ENCODE measurements around the gene KAZALD1.

KAZALD1 gene

DNA sequence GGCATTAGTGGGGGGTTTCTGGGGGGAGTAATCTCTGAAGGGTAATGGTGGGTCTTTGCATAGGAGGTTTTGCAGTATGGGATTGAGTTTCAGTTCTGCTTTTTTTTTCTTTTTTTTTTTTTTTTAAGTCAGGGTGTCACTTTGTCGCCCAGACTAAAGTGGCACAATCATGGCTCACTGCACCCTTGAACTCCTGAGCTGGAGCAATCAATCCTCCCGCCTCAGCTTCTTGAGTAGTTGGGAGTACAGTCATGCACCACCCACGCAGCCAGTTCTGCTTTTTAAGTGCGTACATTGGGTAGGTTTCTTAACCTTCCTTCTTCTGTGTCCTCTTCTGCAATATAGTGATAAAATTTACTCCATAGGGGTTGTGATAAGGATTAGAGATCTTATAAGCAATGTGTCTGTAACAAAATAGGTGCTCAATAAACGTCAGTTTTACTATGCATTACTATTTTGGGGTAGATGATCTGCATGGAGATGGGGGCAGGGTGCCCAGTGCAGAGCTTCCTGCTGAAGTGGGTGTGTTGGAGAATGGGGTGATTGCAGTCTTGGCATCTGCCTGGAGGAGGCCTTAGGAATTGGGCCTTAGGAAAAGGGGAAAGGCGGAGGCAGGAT lies 9.6 kb downstream of the KAZALD1 start:
- TF ChIP-seq ZBTB7A (IDR thresholded peaks at IDR 0.05; ENCODE audit: low read depth), result no peak
- TF ChIP-seq TEAD4 (IDR thresholded peaks at IDR 0.05), result no peak
- TF ChIP-seq, protein P1, sequence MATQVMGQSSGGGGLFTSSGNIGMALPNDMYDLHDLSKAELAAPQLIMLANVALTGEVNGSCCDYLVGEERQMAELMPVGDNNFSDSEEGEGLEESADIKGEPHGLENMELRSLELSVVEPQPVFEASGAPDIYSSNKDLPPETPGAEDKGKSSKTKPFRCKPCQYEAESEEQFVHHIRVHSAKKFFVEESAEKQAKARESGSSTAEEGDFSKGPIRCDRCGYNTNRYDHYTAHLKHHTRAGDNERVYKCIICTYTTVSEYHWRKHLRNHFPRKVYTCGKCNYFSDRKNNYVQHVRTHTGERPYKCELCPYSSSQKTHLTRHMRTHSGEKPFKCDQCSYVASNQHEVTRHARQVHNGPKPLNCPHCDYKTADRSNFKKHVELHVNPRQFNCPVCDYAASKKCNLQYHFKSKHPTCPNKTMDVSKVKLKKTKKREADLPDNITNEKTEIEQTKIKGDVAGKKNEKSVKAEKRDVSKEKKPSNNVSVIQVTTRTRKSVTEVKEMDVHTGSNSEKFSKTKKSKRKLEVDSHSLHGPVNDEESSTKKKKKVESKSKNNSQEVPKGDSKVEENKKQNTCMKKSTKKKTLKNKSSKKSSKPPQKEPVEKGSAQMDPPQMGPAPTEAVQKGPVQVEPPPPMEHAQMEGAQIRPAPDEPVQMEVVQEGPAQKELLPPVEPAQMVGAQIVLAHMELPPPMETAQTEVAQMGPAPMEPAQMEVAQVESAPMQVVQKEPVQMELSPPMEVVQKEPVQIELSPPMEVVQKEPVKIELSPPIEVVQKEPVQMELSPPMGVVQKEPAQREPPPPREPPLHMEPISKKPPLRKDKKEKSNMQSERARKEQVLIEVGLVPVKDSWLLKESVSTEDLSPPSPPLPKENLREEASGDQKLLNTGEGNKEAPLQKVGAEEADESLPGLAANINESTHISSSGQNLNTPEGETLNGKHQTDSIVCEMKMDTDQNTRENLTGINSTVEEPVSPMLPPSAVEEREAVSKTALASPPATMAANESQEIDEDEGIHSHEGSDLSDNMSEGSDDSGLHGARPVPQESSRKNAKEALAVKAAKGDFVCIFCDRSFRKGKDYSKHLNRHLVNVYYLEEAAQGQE (IDR thresholded peaks at IDR 0.05; ENCODE audit: low read depth), result no peak
- no peak for TF ChIP-seq RAD21 (IDR thresholded peaks at IDR 0.05; ENCODE audit: low read depth)
- TF ChIP-seq FOXM1 (IDR thresholded peaks at IDR 0.05; ENCODE audit: borderline replicate concordance, low read depth), result no peak
- TF ChIP-seq, protein P2, sequence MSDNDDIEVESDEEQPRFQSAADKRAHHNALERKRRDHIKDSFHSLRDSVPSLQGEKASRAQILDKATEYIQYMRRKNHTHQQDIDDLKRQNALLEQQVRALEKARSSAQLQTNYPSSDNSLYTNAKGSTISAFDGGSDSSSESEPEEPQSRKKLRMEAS (IDR thresholded peaks at IDR 0.05), result no peak
- no peak for TF ChIP-seq CEBPB (IDR thresholded peaks at IDR 0.05)
- TF ChIP-seq TCF12 (IDR thresholded peaks at IDR 0.05; ENCODE audit: low read depth), result no peak
- no peak for TF ChIP-seq TAF1 (IDR thresholded peaks at IDR 0.05; ENCODE audit: low read depth)
- no peak for TF ChIP-seq EGR1 (IDR thresholded peaks at IDR 0.05)
- no peak for TF ChIP-seq NFIC (IDR thresholded peaks at IDR 0.05)
- no peak for TF ChIP-seq YY1 (IDR thresholded peaks at IDR 0.05; ENCODE audit: low read depth)
- no peak for TF ChIP-seq EP300 (IDR thresholded peaks at IDR 0.05; ENCODE audit: borderline replicate concordance)
- TF ChIP-seq CREB1 (IDR thresholded peaks at IDR 0.05; ENCODE audit: low read depth), result no peak
- TF ChIP-seq, protein P3, sequence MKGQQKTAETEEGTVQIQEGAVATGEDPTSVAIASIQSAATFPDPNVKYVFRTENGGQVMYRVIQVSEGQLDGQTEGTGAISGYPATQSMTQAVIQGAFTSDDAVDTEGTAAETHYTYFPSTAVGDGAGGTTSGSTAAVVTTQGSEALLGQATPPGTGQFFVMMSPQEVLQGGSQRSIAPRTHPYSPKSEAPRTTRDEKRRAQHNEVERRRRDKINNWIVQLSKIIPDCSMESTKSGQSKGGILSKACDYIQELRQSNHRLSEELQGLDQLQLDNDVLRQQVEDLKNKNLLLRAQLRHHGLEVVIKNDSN (IDR thresholded peaks at IDR 0.05), result no peak

DNA sequence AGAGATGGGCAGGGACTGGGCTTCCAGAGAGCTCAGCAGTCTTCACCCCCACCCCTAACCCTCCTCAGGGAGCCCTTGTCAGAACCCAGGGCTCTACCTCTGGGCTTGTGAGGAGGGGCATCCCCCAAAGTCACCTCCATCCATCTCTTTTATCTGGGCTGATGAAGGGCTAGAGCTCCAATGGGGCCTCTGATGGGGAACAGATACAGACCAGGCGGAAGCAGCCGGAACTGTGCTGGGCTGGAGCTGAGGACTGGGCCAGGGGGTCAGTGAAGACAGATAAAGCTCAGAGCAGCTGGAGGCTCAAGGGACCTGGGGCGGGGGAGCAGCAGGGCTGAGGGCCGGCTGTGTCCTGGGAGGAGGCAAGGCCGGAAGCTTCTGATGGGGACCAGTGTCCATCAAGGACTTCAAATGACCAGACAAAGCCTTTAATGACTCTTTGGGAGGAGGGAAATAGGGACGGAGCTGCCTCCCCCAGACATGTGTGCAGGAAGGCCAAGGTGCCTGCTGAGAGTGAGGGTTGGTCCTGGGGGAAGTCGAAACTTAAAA lies 10.2 kb downstream of the KAZALD1 start:
- no peak for TF ChIP-seq ZBTB7A (IDR thresholded peaks at IDR 0.05; ENCODE audit: low read depth)
- TF ChIP-seq, protein P3 (IDR thresholded peaks at IDR 0.05), result no peak
- no peak for TF ChIP-seq CEBPB (IDR thresholded peaks at IDR 0.05)
- TF ChIP-seq, protein P1 (IDR thresholded peaks at IDR 0.05; ENCODE audit: low read depth), result no peak
- no peak for TF ChIP-seq EP300 (IDR thresholded peaks at IDR 0.05; ENCODE audit: borderline replicate concordance)
- TF ChIP-seq, protein P2 (IDR thresholded peaks at IDR 0.05), result no peak

DNA sequence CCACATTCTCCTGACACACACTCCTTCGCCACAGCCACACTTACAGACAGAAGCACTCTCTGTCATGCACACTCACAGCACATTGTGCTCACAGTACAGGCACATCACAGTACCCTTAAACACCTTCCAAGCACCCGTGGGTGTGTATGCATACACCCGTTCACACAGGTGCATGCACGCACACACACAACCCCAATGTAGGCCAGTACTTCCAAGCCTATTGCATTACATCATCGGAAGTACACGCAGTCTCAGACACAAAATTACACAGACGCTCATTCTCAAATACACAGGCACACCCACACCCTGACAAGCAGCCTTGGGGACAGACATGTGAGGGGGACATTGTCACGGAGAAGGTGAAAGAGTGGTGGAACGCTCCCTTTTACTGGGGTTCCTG lies 11.1 kb downstream of the KAZALD1 start:
- TF ChIP-seq EP300 (IDR thresholded peaks at IDR 0.05; ENCODE audit: borderline replicate concordance) (no peak), CEBPB (IDR thresholded peaks at IDR 0.05) (no peak), NFIC (IDR thresholded peaks at IDR 0.05) (no peak), YY1 (IDR thresholded peaks at IDR 0.05; ENCODE audit: low read depth) (no peak), TEAD4 (IDR thresholded peaks at IDR 0.05) (no peak), FOXM1 (IDR thresholded peaks at IDR 0.05; ENCODE audit: borderline replicate concordance, low read depth) (no peak), TAF1 (IDR thresholded peaks at IDR 0.05; ENCODE audit: low read depth) (no peak), RAD21 (IDR thresholded peaks at IDR 0.05; ENCODE audit: low read depth) (no peak)
- TF ChIP-seq, protein P3 (IDR thresholded peaks at IDR 0.05), result no peak
- TF ChIP-seq, protein P1 (IDR thresholded peaks at IDR 0.05; ENCODE audit: low read depth), result no peak

DNA sequence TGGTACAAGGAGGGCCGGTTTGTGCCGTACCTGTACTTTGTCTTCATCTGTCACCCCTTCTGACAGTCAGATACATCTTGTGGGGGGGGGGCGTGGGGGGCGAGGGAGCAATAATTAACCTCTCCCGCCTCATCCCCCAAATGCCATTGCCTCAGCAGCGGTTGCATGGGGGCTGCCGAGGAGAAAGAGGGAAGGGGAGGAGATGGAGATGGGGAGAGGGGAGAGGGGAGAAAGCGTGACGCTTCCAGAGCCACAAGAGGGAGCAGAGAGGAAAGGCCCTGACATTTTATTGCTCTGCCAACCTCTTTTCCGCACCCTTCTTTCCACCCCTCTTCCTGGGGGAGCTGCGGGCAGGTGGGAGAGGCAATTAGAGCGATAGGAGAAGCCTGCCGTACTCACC lies 11.8 kb downstream of the KAZALD1 start:
- TF ChIP-seq NFIC (IDR thresholded peaks at IDR 0.05), result no peak
- TF ChIP-seq EGR1 (IDR thresholded peaks at IDR 0.05), result no peak
- TF ChIP-seq TAF1 (IDR thresholded peaks at IDR 0.05; ENCODE audit: low read depth), result no peak
- no peak for TF ChIP-seq TCF12 (IDR thresholded peaks at IDR 0.05; ENCODE audit: low read depth)
- no peak for TF ChIP-seq FOXM1 (IDR thresholded peaks at IDR 0.05; ENCODE audit: borderline replicate concordance, low read depth)
- TF ChIP-seq, protein P2 (IDR thresholded peaks at IDR 0.05), result no peak
- TF ChIP-seq YY1 (IDR thresholded peaks at IDR 0.05; ENCODE audit: low read depth), result no peak
- no peak for TF ChIP-seq EP300 (IDR thresholded peaks at IDR 0.05; ENCODE audit: borderline replicate concordance)
- TF ChIP-seq CEBPB (IDR thresholded peaks at IDR 0.05), result no peak
- TF ChIP-seq, protein P1 (IDR thresholded peaks at IDR 0.05; ENCODE audit: low read depth), result no peak
- TF ChIP-seq, protein P3 (IDR thresholded peaks at IDR 0.05), result no peak
- no peak for TF ChIP-seq TEAD4 (IDR thresholded peaks at IDR 0.05)
- TF ChIP-seq CREB1 (IDR thresholded peaks at IDR 0.05; ENCODE audit: low read depth), result no peak
- TF ChIP-seq ZBTB7A (IDR thresholded peaks at IDR 0.05; ENCODE audit: low read depth), result no peak
- TF ChIP-seq RAD21 (IDR thresholded peaks at IDR 0.05; ENCODE audit: low read depth), result no peak

Data from Ishikawa (cell line).